SK-N-MC (cell line): Measurements from ENCODE around the gene GTF2H2C.
"Not testable (repeated sequence)": the region's sequence is repeated elsewhere in the genome, so short reads cannot be mapped to it uniquely, and the experiment has no call there.

Experiments used
- EZH2 ChIP-seq: fragments of 200-600 bp; sonication (generic); IDR thresholded peaks from one replicate; pipeline ENCODE4 v1.6.1; 2017; ENCODE audit warnings: antibody characterized with exemption
- FOXP2 ChIP-seq: optimal IDR thresholded peaks from 2 replicates; pipeline ENCODE3; 2011; ENCODE audit warnings: mild to moderate bottlenecking, moderate library complexity; ENCODE audit not compliant: insufficient read depth; ENCODE audit errors: extremely low read length, control extremely low read depth
- POLR2AphosphoS5 ChIP-seq: IDR thresholded peaks from 2 replicates; pipeline ENCODE4 v1.6.1; 2012; ENCODE audit warnings: mild to moderate bottlenecking, low read depth, low read length, borderline replicate concordance

DNA sequence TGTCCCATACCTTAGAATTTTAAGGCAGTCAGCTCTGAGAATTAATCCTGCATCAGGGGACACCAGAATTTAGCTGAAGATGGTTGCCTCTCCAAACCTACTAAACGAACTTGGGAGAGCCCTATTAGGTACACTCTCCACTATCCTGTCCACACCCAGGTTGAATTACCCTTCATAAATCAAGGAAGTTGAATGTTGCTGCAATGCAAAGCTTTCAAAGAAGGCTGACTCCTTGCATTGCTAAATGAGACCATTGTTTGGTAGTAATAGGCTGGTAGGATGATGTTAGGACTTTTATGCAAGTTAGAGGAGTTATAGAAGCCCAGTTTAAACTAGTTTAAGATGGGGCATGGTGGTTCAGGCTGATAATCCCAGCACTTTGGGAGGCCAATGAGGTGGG lies 18.6 kb upstream of the GTF2H2C start:
- TF ChIP-seq POLR2AphosphoS5, EZH2, FOXP2: not testable (repeated sequence)
